Liver (tissue), 9 donors: ENCODE results near the gene CACNA1C. TPM values are rescaled to one million over a fixed set of nuclear protein-coding genes. Genes with fewer than 3 reads are reported as not detected.

Experiments used
- DNase-seq: peaks from one replicate; pipeline ENCODE4 v3.0.0-alpha.2; 2017; ENCODE audit warnings: low spot score
- H3K27ac ChIP-seq, 2 donors: one replicate each; pipeline ENCODE4 v1.7.0; 2013; ENCODE audit warnings: inconsistent platforms in 2 of 2, low read length in 2 of 2, control low read depth in 1 of 2, low read depth in 1 of 2, mild to moderate bottlenecking in 1 of 2
- H3K27me3 ChIP-seq, 4 donors: one replicate each; pipeline versions ENCODE4 v1.6.1 to v1.7.0; 2013; ENCODE audit warnings: low read length in 3 of 4, inconsistent platforms in 1 of 4, mild to moderate bottlenecking in 1 of 4, moderate library complexity in 1 of 4; ENCODE audit not compliant: control insufficient read depth in 4 of 4, insufficient read depth in 4 of 4
- H3K36me3 ChIP-seq, 4 donors: one replicate each; pipeline versions ENCODE4 v1.6.1 to v1.7.0; 2013; ENCODE audit warnings: low read length in 3 of 4, mild to moderate bottlenecking in 3 of 4, low read depth in 1 of 4, moderate library complexity in 1 of 4; ENCODE audit not compliant: control insufficient read depth in 4 of 4, insufficient read depth in 3 of 4
- H3K4me1 ChIP-seq, 4 donors: one replicate each; pipeline versions ENCODE4 v1.6.1 to v1.7.0; 2013; ENCODE audit warnings: low read length in 3 of 4, mild to moderate bottlenecking in 3 of 4, moderate library complexity in 1 of 4; ENCODE audit not compliant: control insufficient read depth in 4 of 4, insufficient read depth in 4 of 4
- H3K4me3 ChIP-seq, 3 donors: one replicate each; pipeline versions ENCODE4 v1.6.1 to v1.7.0; 2013; ENCODE audit warnings: low read length in 3 of 3, control low read depth in 1 of 3, low read depth in 1 of 3, mild to moderate bottlenecking in 1 of 3
- H3K9ac ChIP-seq, 2 donors: one replicate each; pipeline ENCODE4 v1.7.0; 2013; ENCODE audit warnings: low read length in 2 of 2, mild to moderate bottlenecking in 2 of 2, moderate library complexity in 2 of 2, control low read depth in 1 of 2, low read depth in 1 of 2
- H3K9me3 ChIP-seq, 4 donors: one replicate each; pipeline versions ENCODE4 v1.6.1 to v1.7.0; 2013; ENCODE audit warnings: low read length in 3 of 4; ENCODE audit not compliant: control insufficient read depth in 4 of 4
- ATF3 ChIP-seq: IDR thresholded peaks from 2 replicates; pipeline ENCODE4 v1.6.1; 2016; ENCODE audit warnings: antibody characterized with exemption
- EGR1 ChIP-seq, 2 donors: IDR thresholded peaks; 2 replicates each; pipeline ENCODE4 v1.6.1; 2016 to 2018; ENCODE audit warnings: antibody characterized with exemption in 2 of 2, low read depth in 2 of 2
- FOXA1 ChIP-seq: IDR thresholded peaks from 2 replicates; pipeline ENCODE4 v1.6.1; 2016; ENCODE audit warnings: antibody characterized with exemption
- FOXA2 ChIP-seq: IDR thresholded peaks from 2 replicates; pipeline ENCODE4 v1.6.1; 2016; ENCODE audit warnings: antibody characterized with exemption
- GABPA ChIP-seq, 2 donors: IDR thresholded peaks in 1 of 2; conservative IDR thresholded peaks in 1 of 2; 2 replicates each; pipeline ENCODE4 v1.6.1; 2016; ENCODE audit warnings: antibody characterized with exemption in 2 of 2, mild to moderate bottlenecking in 1 of 2, moderate library complexity in 1 of 2
- HNF4A ChIP-seq, 2 donors: conservative IDR thresholded peaks; 2 replicates each; pipeline ENCODE4 v1.6.1; 2016; ENCODE audit warnings: antibody characterized with exemption in 2 of 2, mild to moderate bottlenecking in 2 of 2
- HNF4G ChIP-seq: IDR thresholded peaks from 2 replicates; pipeline ENCODE4 v1.6.1; 2016; ENCODE audit warnings: antibody characterized with exemption
- JUND ChIP-seq, 2 donors: IDR thresholded peaks; 2 replicates each; pipeline ENCODE4 v1.6.1; 2016; ENCODE audit warnings: antibody characterized with exemption in 2 of 2
- MAX ChIP-seq: IDR thresholded peaks from 2 replicates; pipeline ENCODE4 v1.6.1; 2016; ENCODE audit warnings: antibody characterized with exemption
- NR2F2 ChIP-seq: IDR thresholded peaks from 2 replicates; pipeline ENCODE4 v1.6.1; 2016; ENCODE audit warnings: antibody characterized with exemption
- RAD21 ChIP-seq, 2 donors: IDR thresholded peaks; 2 replicates each; pipeline ENCODE4 v1.6.1; 2016; ENCODE audit warnings: antibody characterized with exemption in 2 of 2, mild to moderate bottlenecking in 2 of 2
- REST ChIP-seq: IDR thresholded peaks from 2 replicates; pipeline ENCODE4 v1.6.1; 2016; ENCODE audit warnings: antibody characterized with exemption, mild to moderate bottlenecking
- RXRA ChIP-seq, 2 donors: IDR thresholded peaks; 2 replicates each; pipeline ENCODE4 v1.6.1; 2017 to 2018; ENCODE audit warnings: antibody characterized with exemption in 2 of 2, mild to moderate bottlenecking in 1 of 2
- SP1 ChIP-seq: IDR thresholded peaks from 2 replicates; pipeline ENCODE4 v1.6.1; 2018; ENCODE audit warnings: antibody characterized with exemption, mild to moderate bottlenecking
- TAF1 ChIP-seq: conservative IDR thresholded peaks from 2 replicates; pipeline ENCODE4 v1.6.1; 2016; ENCODE audit warnings: antibody characterized with exemption, mild to moderate bottlenecking
- YY1 ChIP-seq: IDR thresholded peaks from 2 replicates; pipeline ENCODE4 v1.6.1; 2016; ENCODE audit warnings: antibody characterized with exemption, mild to moderate bottlenecking
- WGBS: extraction: QIAGEN DNeasy Blood & Tissue Kit; methylation state at CpG from one replicate; pipeline ENCODE4 v1.1.7; 2013; 5-methylcytosine and 5-hydroxymethylcytosine counted together
- polyA plus RNA-seq, 2 donors: library from polyadenylated mRNA; stranded (reverse) in 1 of 2; unstranded in 1 of 2; fragments of 200-250 nt in 1 of 2; fragments of >200 nt in 1 of 2; fragmentation: Nextera tagmentation in 1 of 2; extraction: Ambion mirVana in 1 of 2; gene quantifications; one replicate each; pipeline versions ENCODE4 v1.2.1 to v1.2.3, GENCODE V29; 2013 to 2015
- total RNA-seq, 2 donors: library from RNA; depleted of rRNA; stranded (reverse); fragments of >200 nt; gene quantifications; one replicate each; pipeline ENCODE4 v1.2.3, GENCODE V29; 2014
- TF ChIP-seq, protein P1 (sequence below): IDR thresholded peaks from 2 replicates; pipeline ENCODE4 v1.6.1; 2016; ENCODE audit warnings: antibody characterized with exemption
- donor health status: healthy.
- donor health status: healthy.
- donor health status: healthy.
- donor health status: healthy.
- donor health status: healthy.

CACNA1C gene
- total and polyA plus RNA-seq, 4 donors: 0.23 to 1.9 (median 0.41) TPM

DNA sequence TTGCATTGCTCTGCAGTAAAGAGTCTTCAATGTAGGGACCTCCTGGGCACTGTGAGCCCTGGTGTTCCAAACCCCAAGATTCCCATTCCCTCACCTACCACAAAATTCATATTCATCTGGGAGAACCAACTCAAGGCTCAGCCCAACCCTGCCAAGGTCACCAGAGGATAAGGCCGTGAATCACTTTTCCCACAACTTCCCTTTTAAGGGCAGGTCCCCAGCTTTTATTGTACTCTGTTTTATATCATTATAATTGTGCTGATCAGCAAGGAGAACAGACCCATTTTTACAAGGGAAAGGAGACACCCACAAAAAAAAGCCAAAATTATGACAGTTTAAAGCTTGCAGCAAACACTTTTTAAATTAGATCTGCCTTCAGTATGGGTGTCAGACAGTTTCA is 379.0 kb downstream of the CACNA1C start (continued):
- TF ChIP-seq RAD21 (IDR thresholded peaks at IDR 0.05): no peak

GRCh38 chr12:2432856-2433255 is 380.1 kb downstream of the CACNA1C start:
- TF ChIP-seq RXRA (IDR thresholded peaks at IDR 0.05): no peak
- no peak for TF ChIP-seq JUND (IDR thresholded peaks at IDR 0.05)
- TF ChIP-seq TAF1: no peak
- TF ChIP-seq SP1: no peak
- TF ChIP-seq REST: no peak
- TF ChIP-seq EGR1 (IDR thresholded peaks at IDR 0.05; ENCODE audit: low read depth in 2 of 2): no peak
- TF ChIP-seq, protein P1, sequence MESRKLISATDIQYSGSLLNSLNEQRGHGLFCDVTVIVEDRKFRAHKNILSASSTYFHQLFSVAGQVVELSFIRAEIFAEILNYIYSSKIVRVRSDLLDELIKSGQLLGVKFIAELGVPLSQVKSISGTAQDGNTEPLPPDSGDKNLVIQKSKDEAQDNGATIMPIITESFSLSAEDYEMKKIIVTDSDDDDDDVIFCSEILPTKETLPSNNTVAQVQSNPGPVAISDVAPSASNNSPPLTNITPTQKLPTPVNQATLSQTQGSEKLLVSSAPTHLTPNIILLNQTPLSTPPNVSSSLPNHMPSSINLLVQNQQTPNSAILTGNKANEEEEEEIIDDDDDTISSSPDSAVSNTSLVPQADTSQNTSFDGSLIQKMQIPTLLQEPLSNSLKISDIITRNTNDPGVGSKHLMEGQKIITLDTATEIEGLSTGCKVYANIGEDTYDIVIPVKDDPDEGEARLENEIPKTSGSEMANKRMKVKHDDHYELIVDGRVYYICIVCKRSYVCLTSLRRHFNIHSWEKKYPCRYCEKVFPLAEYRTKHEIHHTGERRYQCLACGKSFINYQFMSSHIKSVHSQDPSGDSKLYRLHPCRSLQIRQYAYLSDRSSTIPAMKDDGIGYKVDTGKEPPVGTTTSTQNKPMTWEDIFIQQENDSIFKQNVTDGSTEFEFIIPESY: no peak
- no peak for TF ChIP-seq MAX
- TF ChIP-seq GABPA (IDR thresholded peaks at IDR 0.05 in 1 of 2, conservative IDR thresholded peaks at IDR 0.05 in 1 of 2): no peak
- WGBS: 79% methylated on average over 5 of the region's 5 CpGs
- Histone ChIP-seq H3K27ac (no peak overlapping the region), H3K4me3 (no peak overlapping the region), H3K4me1 (no peaks in the 10 kb centered on the region), H3K27me3 (no peaks in the 10 kb centered on the region), H3K9me3 (no peaks in the 10 kb centered on the region), H3K36me3 (no peaks in the 10 kb centered on the region), H3K9ac (no peak overlapping the region)
- DNase-seq: no peak

DNA sequence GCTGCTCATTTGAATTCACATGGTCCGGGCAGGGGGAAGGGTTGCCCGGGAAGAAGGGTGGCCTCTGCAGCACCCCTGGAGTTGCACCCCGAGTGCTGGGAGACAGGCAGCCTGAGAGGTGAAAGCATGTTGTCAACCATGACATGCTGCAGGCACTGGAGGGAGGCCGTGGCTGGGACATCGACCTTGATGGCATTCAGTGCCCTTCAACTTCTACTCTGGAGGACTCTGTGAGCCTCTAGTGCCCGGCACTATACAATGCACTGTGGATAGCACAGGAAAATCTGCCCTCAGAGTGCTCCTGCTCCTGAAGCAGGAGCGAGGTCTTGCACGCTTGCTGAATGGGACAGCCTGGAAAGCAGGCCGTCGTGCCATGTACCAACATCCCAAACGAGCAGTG is 382.7 kb downstream of the CACNA1C start:
- 84% methylated on average over 11 of the region's 11 CpGs for WGBS
- no peaks in the 10 kb centered on the region for H3K4me1 ChIP-seq
- H3K27ac ChIP-seq: no peak overlapping the region
- H3K4me3 ChIP-seq: no peak overlapping the region
- H3K36me3 ChIP-seq: no peaks in the 10 kb centered on the region
- no peak for DNase-seq
- no peaks in the 10 kb centered on the region for H3K27me3 ChIP-seq
- H3K9ac ChIP-seq: no peak overlapping the region
- H3K9me3 ChIP-seq: no peaks in the 10 kb centered on the region
- no peak for TF ChIP-seq RXRA (IDR thresholded peaks at IDR 0.05)
- TF ChIP-seq EGR1 (IDR thresholded peaks at IDR 0.05; ENCODE audit: low read depth in 2 of 2): no peak
- no peak for TF ChIP-seq HNF4A (conservative IDR thresholded peaks at IDR 0.05)
- no peak for TF ChIP-seq JUND (IDR thresholded peaks at IDR 0.05)
- TF ChIP-seq FOXA2: no peak
- TF ChIP-seq NR2F2: no peak
- TF ChIP-seq GABPA (IDR thresholded peaks at IDR 0.05 in 1 of 2, conservative IDR thresholded peaks at IDR 0.05 in 1 of 2): no peak
- no peak for TF ChIP-seq YY1
- TF ChIP-seq TAF1: no peak
- TF ChIP-seq, protein P1: no peak
- TF ChIP-seq ATF3: no peak
- TF ChIP-seq RAD21 (IDR thresholded peaks at IDR 0.05): no peak
- no peak for TF ChIP-seq MAX
- TF ChIP-seq SP1: no peak
- TF ChIP-seq REST: no peak
- no peak for TF ChIP-seq HNF4G
- TF ChIP-seq FOXA1: no peak
